OCI-LY3 (cell line): Measurements from ENCODE around the gene SIGMAR1.

Source experiments
- CTCF ChIP-seq: fragments of 200-600, 300-600 bp; sonication (generic); IDR thresholded peaks from 2 replicates; pipeline ENCODE4 v1.5.1; 2014; ENCODE audit warnings: antibody characterized with exemption, low read length, low read depth
- EZH2phosphoT487 ChIP-seq: fragments of 200-600 bp; shearing (Covaris generic); IDR thresholded peaks from 2 replicates; pipeline ENCODE4 v1.6.1; 2018; ENCODE audit warnings: antibody characterized with exemption, mixed run types, low read depth

- TF ChIP-seq CTCF: no peak
- no peak for TF ChIP-seq EZH2phosphoT487
Observed at GRCh38 chr9:34654323-34655051, 16.9 kb upstream of the SIGMAR1 start.
